Stimulated activated CD4-positive, alpha-beta T cell treated with anti-CD3 and anti-CD28 coated beads, TNF-alpha, amount 100 ng/mL, for 1 hour (primary cell): Measurements from ENCODE around the gene C10orf67.

Experiments used
- DNase-seq, 3 donors: peaks; one replicate each; pipeline ENCODE4 v3.0.0-alpha.2; 2020; ENCODE audit warnings: low read depth in 3 of 3, low spot score in 1 of 3

C10orf67 gene

DNA sequence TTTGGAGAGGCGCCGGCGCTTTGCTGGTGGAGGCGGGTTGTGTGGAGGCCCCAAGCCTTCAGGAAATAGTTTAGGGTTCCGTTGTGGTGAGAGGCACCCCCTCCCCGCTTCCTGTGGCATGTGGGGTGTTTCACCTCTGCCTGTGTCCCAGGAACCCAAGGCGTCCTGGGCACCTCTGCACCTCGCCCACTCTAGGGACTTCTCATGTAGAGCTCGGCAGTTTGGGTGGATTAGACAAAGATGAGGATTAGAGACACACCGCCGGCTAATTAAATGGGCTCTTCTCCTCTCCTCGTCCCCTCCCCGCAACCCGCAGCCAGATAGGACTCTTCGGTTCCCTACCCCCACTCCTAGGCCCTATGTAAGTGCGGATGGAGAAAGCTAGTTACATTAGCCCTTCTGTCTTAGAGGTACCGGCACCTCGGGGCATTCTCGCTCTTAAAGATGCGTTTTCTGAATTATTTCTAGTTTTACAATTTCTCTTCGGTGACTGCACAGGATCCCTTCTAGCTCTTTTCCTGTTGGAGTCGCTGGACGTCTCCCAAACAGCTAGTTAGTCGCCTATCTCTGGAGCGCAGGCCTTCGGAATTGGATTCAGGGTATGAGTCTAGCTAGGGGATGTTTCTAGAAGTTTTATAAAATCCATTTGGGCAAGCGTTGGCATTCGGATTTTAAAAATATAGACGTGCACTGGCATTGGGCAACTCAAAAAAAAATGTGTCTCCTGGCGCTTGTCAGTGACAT lies 144.7 kb downstream of the C10orf67 start:
- no peak for DNase-seq

DNA sequence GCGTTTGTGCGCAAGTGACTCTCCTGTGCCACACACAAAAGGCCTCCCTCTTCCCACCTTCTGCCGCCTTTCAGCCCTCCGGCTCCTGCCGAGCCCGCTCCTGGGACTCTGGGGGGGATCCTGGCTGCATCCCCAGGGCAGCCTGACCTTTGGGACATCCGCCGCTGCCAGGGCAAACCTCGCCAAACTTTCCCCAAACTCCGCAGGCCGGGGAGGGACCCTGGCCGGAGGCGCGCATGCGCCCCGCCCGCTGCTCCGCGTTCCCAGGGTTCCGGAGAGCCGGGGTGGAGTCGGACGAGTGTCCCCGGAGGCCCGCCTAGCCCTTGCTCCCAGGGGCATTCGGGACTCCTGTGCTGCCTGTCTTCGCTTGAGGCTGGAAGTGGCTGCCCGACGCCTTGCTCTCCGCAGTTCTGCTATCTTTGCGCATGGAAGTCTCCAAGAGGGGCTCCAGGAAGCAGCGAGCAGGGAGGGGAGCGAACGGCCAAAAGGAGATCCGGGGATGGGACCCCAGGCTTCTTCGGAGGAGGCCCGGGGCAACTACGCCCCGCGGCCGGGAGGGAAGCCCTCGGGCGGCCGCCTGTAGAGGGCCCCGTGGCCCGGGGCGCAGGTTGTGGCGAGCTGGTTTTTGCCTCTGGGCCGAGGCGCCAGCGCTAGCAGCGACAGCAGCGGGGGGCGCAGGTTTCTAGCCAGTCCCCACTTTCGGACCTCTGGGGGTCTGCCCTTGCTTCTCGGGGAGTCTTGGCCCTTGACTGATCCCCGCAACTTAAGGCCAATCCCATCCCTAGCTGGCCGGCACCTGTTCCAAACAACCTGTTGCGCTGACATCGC lies 145.4 kb downstream of the C10orf67 start:
- DNase-seq, result no peak

DNA sequence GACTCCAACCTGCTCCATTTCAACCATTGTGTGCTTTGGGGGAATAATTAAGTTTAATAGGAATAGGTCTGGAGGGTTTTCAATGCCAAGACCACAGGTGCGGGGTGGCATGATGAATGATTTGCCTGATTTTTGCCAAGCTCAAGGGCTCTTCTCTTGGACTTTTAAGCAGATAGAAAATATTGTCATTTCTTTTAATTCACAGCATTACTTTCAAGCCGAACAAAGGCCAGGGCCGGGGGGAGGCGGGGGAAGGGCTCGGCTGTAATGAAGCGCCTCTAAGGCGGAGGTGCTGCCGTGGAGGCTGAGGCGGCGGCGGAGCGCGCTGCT lies 146.0 kb downstream of the C10orf67 start:
- no peak for DNase-seq

DNA sequence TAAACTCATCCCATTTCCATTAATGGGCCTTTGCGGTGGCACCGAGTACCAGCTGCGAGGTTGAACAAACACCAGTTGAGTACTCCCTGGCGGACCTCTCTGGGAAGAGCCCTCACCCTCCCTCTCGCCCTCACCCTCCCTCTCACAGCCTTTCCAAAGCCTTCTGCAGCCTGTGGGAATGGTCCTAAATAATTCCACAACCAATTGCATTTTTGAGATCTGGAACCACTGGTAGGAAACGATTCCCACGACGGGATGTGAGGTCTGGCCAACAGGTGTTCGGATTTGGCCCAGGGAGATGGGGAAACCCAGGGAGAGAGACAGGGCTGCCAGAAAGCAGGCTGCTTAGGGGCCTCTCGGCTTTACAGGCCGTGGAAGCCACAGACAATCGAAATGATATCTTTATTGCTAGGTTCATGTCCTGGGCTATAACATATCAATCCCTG lies 147.2 kb downstream of the C10orf67 start:
- no peak for DNase-seq

DNA sequence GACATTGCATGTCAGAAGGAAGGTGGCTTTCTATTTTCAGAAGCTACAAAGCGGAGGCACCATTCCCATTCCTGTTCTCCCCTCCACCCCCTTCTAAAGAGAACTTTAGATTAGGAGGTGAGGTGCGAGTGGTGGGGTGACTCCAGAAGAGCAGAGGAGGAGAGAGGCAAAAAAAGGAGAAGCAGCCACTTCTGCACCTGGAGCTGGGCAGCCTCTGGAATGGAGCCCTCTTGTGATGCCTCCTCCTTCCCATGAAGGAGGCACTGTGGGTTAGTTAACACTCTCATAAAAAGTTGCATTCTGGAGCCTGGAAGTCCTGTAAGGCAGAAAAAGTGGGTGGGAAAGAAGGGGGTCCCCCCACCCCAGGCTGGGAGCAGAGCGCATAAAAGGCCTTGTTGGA lies 147.7 kb downstream of the C10orf67 start:
- no peak for DNase-seq

DNA sequence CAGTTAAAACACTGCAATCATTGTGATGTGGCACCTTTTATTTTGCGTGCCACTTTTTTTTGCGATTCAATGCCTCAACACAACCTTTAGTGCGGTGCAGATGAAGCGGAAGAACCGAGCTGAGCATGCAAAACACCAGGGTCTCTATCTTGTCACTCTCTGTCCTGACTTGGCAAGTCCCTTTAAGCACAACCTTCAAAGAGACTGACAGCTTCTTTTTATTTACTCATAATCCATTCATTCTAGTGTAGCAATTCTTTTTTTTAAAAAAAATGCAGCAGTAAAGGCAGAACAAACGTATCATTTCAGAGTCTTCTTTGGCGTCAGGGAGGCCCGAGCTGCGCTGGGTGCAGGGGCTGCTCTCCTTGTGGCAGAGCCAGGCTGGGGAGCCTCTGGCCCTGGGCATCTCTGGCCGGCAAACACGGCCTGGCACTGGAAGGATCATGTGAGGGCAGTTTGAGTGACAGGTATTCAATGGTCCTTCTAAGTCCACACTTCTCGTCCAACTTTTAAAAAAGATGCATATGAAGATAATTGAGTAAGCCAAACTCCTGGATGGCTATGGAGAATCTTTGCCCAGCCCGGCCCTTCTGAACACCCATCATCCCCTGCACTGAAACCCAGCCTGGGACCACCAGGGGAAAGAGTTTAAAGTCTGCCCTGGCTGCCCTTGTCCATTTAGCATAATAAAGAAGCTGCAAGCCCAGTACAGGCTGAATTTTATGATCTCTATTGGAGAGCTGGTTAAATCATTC lies 148.6 kb downstream of the C10orf67 start:
- DNase-seq, result no peak

DNA sequence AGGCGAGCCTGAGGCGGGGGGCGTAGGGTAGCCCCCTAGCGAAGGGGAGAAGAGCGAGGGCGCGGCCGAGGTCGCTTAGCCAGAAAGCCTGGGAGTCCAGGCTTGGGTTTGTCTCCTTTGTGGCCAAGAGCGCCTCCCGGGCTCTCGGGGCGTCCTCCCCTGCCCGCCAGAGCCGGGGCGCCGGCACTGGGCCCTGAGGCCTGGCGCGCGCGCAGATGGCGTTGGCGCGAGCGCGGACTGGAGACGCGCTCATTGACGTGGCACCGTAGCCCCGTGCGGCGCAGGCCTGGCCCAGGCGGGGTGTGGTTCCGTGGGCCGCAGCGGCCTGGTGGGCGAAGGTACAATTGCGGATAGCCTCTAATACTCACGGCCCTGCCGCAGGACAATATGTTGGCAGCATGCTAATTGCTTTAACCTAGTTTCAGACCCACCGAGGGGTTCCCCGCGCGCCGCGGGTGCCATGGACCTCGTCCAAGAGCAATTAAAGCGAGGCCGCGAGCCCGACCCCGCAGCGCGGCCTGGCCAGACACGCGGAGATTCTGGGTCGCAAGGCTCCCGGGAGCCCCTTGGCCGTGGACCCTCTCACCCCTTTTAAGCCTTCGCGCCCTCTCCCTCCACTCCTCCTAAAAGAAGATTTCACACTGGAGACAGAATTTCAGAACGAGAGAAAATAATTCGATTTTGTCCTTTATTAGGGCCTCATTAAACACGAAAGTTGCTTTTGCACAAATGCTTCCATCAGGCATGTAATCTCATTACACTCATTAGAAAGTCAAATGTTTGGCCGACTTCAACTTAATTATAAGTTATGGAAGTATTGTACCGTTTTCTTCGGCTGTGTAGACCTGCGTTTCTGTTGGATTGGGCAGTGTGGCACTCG lies 149.4 kb downstream of the C10orf67 start:
- DNase-seq, result no peak

DNA sequence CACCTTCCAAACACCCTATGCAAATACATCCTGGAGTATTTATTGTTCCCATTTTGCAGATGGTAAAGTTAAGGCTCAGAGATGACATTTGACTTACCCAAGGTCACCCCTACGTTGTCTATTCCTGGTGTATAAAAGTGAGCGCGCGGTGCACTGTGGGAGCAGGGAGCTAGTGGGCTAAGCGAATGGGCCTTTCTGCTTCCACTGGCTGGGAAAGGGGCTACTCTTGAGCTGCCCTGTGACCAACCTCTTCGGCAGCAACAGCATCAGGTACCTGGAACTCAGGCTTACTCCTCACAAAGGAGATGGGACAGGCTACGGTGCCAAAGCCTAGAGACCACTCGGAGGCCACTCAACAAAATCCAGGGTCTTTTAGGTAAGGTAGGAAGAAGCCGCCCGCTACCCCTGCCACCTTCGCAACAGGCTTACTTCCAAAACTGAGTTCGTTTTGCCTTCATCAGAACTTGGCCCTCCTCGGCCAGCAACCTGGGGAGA lies 150.1 kb downstream of the C10orf67 start:
- DNase-seq, result no peak

DNA sequence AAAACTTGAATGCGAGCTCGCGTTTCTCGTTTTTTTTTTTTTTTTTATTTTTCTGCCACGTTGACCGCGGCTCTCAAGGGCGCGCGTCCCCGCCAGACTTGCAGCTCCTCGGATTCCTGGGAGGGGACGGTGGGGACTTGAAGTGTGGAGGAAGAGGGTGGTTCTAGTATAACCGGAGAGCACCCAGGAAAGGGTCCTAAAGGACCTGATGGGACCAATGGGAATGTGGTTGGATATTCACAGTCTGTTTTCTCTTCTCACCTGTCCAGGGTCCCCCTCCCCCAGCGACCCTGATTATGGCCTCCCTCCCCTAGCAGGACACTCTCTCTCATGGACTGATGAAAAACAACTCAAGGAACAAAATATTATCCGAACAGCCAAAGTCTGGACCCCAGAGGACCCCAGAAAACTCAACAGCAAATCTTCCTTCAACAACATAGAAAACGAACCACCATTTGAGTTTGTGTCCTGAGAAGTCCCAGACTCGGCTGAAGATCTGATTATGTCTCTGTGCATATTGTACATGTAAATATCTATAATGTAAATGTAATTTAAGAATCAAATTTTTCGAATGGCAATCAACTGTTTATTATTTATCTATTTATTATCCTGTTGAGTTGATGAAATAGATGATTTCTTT lies 151.0 kb downstream of the C10orf67 start:
- DNase-seq, result no peak

DNA sequence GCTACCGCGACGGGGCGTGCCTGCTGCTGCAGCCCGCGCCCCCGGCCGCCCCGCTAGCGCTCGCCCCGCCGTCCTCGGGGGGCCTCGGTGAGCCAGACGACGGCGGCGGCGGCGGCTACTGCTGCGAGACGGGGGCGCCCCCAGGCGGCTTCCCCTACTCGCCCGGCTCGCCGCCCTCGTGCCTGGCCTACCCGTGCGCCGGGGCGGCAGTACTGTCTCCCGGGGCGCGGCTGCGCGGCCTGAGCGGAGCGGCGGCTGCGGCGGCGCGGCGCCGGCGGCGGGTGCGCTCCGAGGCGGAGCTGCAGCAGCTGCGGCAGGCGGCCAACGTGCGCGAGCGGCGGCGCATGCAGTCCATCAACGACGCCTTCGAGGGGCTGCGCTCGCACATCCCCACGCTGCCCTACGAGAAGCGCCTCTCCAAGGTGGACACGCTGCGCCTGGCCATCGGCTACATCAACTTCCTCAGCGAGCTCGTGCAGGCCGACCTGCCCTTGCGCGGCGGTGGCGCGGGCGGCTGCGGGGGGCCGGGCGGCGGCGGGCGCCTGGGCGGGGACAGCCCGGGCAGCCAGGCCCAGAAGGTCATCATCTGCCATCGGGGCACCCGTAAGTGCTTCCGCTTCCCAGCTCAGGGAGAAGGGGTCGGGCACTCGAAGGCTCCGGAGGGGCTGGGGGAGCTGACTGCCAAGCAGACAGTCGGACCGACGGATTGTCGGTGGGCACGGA lies 151.7 kb downstream of the C10orf67 start:
- no peak for DNase-seq

DNA sequence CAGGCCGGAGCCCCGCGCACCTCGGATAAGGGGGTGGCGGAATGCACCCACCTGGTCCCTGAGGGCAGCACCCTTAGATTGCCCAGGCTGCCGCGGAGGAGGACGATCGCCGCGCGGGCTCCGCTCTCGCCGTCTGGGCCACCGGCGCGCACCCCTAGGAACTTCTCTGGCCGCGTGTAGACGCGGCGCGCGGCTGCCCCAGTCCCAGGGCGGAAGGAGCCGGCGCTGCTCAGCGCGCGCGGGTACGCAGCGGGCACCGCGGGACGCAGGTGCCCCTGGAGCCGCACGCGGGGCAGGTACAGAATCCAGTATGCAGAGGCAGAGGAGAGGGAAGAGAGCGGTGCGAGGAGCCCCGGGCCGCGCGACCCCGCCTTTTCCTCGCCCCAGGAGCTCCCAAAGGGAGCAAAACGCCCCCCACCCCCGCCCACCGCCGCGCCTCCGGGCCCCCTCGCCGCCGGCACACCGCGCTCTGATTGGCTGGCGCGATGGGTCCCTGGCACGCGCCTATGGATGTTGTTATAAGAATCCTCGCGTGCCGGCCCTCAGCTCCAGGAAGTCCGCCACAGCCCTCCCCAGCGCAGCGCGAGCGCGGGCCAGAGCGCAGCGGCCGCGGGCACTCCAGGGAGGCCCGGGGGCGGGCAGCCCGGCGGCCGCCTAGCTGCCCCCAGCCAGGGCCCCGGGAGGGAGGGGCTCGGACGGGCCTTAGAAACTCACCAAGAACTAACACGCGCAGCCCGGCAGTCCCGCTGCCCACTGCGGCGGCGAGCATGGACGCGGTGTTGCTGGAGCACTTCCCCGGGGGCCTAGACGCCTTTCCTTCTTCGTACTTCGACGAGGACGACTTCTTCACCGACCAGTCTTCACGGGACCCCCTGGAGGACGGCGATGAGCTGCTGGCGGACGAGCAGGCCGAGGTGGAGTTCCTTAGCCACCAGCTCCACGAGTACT lies 152.6 kb downstream of the C10orf67 start, which contains the start of gene PTF1A:
PTF1A (plus strand) TSS at position 549 of the 948 bp plus-strand sequence; CDS start at position 768, 219 bp downstream.
- DNase-seq, result no peak

DNA sequence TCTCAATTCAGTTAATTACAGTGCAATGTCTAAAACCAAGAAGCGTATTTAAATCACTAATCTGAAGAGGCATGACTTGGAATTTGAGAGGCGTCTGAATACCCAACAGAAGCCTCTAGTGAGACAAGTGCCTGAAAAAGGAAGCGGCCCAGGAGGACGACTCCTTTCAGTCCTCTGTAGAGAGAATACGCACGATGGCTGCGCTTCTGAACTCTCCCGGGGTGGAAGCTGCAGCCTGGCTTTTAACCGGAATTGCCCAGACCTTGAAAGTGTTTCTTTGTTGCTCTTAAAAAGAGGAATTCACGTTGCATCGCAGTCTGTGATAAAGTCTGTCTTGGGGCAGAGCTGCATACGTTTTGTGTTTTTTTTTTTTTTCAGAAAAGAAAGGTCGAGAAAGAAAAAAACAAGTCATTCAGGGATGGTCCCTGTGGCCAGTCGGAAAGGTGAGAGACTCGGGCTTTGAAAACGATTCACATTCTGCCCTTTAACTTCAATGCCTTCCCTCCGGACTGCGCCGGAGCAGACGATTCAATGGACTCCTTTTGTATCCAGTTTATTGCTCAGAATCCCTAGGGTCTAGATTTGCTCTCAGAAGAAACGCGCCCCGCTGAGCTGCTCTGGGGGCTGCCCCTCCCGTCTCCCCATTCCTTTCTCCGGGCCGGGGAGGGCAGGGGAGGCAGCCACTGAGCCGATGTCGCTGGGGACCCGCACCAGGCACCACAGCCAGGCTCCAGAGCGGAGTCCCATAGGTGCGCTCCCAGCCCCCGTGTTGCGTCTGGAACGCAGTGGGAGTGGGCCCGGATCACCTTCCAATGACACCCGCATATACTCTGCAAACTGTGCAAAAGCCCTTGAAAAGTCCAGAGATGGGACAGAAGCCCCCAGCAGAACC lies 153.5 kb downstream of the C10orf67 start:
- no peak for DNase-seq

DNA sequence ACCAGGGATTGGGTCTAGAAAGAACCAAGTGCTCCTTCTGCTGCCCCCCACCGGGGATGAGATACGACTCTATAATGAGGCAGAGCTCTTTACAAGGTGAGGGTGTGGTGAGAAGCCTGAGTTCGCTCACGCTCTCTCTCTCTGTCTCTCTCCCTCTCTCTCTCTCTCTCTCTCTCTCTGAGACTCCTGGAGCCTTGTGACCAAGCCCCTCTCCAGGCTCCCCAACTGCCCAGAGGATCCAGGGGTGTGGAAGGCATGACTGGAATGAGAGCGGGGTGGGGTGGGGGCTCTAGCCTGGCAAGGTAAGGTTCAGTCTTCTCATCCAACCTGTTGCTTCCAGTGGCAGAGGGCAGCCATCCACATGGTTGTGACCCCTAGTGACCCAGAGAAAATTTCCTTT lies 155.6 kb downstream of the C10orf67 start:
- no peak for DNase-seq

DNA sequence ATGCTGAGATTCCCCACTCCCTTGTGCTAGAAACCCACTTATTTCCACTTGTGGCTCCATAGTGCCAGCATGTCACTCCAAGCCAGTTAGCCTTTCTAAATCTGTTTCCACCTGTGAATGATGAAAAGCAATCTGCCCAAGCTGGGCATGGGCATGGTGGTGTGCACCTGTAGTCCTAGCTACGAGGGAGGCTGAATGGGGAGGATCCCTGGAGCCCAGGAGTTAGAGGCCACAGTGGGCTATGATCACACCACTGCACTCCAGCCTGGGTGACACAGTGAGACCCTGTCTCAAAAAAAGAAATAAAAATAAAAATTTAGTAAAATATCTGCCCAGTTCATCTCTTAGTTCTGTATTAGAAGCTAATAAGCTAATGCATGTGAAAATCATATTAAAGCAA lies 157.4 kb downstream of the C10orf67 start:
- no peak for DNase-seq

DNA sequence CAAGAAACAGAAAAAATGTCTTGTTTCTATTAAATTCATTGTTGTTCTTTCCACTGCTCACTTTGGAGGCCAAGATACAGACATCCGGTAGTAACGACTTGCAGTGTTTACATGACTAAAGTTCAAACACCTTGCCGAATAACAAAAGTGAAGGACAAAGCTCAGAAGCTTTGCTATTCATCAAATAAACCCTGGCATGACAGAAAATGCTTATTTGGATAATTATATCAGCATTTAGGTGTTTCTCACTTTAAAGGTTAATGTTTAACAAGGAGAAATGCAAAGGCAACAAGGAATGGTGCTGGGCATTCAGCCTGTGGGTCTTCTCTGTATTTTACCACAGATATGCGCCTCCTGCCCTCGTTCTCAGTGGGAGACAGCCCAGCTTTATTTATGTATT lies 157.9 kb downstream of the C10orf67 start:
- DNase-seq, result no peak

DNA sequence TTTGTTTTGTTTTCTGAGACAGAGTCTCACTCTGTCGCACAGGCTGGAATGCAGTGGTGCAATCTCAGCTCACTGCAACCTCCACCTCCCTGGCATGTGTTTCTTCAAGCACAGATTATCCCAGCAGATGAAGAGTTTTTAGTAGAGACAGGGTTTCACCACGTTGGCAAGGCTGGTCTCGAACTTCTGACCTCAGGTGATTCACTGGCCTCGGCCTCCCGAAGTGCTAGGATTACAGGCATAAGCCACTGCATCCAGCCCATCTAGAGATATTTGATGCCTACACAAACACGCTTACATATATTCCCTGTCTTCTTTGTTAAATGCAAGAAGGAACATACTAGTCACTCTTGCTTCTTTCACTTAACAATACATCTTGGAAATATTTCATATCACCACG lies 158.4 kb downstream of the C10orf67 start:
- DNase-seq, result no peak

DNA sequence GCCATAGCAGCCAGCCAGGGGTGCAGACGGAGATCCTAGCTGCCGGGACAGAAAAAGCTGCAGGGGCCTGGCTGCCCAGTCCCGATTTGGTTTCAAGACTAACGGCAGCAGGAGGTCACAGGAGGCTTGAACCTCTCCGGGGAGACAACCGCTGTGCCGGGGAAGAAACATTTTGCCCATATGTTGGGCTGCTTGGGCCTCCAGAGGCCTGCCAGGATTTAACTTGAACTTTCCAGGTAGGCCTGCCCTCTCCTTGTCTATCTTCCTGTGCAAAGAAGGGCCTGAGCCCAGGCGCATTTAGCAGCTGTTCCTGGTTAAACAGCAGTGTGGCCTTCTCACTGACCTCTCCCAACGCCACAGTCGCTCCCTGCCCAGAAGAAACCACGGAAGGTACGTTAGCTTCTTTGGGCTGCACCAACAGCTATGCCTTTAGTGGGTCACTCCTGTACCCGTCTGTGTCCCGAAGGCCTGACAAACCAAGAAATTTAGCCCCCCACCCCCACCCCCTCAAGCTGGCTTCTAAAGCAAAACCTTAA lies 169.6 kb downstream of the C10orf67 start:
- DNase-seq, result no peak
